NCI-H187 (cell line): ENCODE measurements around the gene CCDC88C.
"Not testable (repeated sequence)": the region's sequence is repeated elsewhere in the genome, so short reads cannot be mapped to it uniquely, and the experiment has no call there.

Source experiments
- DNase-seq, 2 experiments: peaks; one replicate each; lab custom pipeline; 2025; lab: John Stamatoyannopoulos, UW

Gene CCDC88C

DNA sequence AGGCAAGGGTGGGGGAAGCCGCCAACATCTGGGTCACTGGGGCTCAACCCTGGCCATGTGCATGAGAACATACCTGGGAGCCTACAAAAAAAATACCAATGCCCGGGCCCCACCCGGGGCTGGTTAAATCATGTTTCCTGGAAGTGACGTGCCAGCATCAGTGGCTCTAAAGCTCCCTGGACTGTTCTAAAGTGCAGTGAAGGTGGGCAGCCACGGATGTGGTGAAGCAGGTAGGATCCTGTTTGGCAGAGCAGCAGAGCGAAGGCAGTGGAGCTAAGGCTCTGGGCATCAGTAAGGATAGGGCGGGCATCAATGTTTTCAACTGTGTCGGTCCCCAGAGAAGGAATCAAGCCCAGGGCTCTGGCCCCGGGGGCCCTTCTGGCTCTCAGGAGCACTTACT lies 172.6 kb downstream of the CCDC88C start:
- no peak for DNase-seq

DNA sequence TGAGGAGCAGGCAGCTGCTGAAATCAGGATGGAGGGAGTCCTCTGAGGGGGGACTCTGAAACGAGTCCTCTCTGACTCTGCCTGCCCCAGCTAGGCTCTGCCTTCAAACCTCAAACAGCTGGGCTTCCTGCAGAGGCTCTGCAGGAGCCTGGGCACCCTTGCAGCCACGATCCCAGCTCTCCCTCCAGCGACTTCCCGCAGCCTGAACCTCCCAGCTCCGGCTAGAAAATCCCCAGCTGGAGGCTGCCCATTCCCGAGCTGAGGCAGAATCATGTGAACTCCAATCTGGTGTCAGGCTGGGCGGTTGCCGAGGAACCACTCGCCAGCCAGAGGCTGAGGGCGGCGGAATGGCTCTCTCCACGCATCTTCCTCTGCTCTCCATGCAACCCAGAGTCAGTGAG lies 173.1 kb downstream of the CCDC88C start, which contains the start of gene GPR68:
GPR68 (minus strand) TSS at position 204 of the 401 bp plus-strand sequence. CDS start 9,654 bp downstream, outside the sequence.
- DNase-seq: no peak

DNA sequence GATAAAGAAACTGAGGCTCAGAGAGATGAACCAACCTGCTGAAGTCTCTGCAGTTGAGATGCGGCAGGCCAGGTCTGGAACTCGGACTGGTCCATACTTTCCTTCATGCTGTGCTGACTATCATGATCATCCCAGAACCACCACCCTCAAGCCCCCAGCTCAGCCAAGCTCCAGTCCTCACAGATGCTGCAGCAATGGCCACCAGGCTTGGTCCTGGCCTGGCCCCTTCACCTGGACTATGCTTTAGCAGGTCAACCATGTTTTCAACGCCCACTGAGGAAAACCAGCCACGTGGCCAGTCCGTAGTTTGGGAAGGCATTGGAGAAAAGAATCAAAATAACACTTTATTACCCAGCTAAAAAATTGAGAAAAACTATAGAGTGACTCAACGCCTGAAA lies 174.5 kb downstream of the CCDC88C start:
- no peak for DNase-seq

DNA sequence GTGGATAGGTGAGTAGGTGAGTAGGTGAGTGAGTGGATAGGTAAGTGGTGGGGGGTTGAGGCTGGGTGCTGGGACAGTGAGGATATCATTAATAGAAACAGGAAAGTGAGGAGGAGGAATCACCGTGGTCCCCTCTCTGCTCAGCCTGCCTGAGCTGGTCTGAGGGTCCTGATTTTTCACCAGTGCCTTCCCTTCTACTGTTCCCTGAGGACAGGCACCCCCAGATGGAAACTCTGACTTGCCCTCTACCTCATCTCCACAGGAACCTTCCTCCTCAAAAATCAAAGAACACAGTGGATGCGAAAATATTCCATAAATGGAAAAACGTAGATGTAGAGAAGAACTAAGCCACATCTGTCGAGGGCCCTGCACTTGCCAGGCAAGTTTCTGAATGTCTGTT lies 175.0 kb downstream of the CCDC88C start:
- DNase-seq: no peak

DNA sequence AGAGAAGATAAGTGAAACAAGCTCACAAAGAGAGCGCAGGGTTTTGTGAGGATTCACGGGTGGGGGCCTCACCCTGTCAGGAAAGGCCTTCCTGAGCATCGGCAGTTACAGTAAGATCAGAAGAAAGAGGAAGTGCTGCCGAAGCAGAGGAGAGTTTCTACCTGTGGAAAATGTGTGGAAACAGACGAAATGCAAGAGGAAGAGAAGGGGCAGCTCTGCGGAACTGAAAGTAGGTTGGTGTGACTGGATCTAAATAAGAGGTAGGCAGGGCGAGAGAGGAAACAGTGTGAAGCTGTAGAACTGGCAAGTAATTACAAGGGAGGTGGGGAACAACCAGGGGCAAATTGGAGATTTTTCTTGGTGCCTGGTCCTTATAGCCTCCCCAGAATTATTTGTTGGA lies 175.8 kb downstream of the CCDC88C start:
- no peak for DNase-seq

DNA sequence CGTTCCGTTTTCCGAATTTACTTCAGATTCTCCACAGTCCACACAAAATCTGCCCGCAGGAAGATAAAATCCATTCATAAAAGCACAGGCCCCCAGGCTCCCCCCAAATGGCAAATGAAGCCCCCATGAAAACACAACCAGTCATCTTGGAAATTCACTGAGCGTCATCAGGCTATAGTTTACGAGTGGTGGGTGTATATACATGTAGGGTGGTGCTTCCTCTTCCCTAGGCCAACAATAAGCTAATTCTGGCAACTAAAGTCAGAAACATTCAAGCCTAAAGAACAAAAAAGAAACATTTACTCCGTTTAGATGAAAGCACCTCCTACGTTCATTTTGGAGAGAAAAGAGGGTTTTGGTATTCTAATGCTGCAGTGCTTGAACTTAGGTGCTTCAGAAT lies 179.0 kb downstream of the CCDC88C start:
- DNase-seq: no peak

DNA sequence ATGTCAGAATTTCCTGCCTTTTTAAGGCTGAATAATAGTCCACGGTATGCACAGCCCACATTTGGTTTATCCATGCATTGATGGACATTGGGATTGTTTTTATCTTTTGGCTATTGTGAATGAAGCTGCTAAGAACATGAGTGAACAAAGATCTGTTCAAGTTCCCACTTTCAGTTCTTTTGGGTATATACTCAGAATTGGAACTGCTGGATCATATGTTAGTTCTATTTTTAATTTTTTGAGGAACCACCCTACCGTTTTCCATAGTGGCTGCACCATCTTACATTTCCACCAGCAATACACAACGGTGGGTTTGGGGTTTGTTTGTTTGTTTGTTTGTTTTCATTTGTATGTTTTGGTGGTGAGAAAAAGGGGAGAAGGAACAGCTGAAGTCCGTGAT lies 179.5 kb downstream of the CCDC88C start:
- no peak for DNase-seq

DNA sequence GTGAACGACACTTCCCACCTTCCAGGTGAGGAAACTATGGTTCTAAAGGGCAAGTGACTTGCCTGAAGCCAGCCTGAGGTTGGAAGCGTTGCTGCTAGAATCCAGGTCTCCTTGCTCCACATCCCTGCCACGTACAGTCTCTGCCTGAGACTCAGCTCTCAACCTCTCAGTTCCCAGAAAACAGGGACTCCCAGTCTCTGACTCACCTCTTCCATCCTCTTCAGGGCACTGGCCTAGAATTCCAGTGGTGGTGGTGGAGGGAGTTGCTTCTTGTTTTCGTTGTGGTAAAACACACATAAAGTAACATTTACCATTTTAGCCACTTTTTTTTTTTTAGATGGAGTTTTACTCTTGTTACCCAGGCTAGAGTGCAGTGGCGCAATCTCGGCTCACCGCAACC lies 180.4 kb downstream of the CCDC88C start:
- no peak for DNase-seq

DNA sequence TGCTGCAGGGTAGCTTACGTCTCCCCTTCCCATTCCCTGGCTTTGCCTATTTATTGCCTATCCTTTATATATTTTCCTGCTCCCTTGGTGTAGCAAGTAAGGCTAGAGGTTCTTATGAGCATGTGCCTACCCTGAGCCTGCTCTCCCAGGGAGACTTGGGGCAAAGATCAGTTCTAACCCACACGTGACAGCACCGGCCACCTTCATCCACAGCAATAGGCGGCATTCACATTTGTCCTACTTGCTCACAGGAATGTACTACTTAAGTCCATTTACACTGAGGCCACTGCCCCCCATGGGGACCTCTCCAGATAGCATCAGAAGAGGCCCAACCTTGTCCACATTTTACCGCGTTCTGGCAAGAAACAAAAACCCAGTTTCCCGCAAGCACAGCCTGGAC lies 181.8 kb downstream of the CCDC88C start:
- DNase-seq: no peak

DNA sequence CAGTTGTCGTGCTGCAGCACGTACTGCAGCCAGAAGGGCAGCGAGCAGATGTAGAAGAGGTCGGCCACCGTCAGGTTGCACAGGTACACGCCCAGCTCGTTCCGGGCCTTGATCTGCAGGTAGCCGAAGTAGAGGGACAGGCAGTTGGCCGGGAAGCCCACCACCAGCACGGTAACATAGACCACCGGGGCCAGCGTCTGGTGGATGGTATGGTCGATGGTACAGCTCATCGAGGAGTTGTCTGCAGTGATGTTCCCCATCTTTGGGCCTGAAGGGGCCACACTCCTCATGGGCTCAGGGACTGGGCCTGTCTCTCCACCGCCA lies 182.9 kb downstream of the CCDC88C start:
- DNase-seq: no peak

DNA sequence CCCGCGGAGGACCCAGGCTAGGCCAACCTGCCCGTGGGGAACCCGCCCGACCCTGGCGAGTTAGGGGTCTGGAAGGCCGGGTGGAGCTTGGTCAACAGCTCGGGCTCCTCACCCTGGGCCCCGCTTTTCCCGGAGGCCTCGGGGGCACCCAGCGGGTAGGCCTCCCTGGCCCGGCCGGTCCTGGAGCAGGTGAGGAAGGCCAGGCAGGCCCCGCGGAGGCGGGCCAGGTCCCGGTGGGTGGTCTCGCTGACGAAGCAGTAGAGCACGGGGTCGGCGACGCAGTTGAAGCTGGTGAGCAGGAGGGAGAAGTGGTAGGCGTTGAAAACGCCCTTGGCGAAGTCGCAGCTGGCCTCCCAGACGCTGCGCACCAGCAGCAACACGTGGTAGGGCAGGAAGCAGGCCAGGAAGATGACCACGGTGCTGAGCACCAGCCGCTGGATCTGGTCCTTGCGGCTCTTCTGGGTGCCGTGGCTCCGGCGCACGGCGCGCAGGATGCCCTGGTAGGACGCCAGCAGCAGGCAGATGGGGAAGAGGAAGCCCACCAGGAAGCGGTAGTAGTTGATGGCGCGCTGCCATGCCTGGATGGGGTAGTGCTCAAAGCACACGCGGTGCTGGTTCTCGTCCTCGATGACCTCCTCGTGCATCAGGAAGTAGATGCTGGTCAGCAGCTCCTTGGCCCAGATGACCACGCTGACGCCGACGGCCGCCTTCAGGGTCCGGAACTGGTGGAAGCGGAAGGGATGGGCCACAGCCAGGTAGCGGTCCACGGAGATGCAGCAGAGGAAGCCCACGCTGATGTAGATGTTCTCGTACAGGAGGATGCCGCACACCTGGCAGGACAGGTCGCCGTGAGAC lies 183.5 kb downstream of the CCDC88C start:
- DNase-seq: no peak

DNA sequence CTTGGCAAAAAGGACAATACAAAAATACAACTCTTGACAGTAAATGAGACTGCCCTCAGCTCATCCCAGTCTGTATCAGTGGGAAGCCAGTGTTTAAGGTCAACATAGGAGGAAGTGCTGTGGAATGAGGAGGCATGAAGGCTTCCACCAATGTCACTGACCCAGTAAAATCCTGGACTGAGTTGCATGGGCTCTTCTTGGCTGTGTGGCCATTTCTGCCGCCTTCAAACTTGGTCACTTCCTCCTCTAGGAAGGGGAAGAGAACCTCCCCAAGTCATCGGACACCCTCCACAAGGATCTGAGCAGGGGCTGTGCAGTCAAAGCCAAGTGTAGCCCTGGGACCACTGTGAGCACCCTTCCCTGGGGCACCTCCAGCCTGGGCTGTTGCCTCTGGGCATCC lies 185.0 kb downstream of the CCDC88C start:
- no peak for DNase-seq

DNA sequence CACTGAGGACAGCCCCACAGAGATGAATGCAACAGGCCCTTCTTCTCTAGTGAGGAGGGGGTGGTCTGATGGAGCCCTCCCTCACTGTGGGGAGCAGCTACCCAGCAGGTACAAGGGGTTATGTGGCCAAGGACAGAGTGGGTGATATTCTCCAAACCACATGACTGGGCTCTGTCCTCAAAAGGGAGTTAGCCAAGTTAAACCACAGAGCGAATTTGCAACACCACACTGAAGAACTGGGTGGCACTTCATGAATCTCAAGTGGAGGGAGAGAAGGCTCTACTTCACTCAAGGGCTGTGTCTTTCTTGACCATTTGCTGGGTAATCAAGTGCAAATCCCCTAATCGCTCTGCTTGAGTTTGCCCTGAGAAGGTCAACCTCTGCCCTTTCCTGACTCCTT lies 185.6 kb downstream of the CCDC88C start:
- peak in 1 of 2 experiments; percentile 71 for DNase-seq

DNA sequence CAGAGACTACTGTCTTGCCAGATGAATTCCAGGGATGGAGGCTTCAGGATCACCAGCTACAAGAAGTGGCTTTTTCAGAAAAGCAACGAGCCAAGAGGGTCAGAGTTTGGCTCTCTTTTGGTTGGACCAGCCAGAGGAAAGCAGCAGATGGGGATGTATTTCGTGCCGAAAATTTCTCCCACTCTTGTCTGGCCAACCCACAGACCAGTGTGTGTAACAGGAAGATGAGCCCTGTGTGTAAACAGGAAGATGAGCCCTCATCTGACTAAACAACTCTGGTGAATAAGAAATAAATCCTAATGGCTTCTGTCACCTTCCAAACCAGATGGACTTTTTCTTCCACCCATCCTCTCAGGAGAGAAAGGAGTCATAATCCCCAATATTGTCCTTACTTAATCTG lies 186.2 kb downstream of the CCDC88C start:
- DNase-seq: no peak

DNA sequence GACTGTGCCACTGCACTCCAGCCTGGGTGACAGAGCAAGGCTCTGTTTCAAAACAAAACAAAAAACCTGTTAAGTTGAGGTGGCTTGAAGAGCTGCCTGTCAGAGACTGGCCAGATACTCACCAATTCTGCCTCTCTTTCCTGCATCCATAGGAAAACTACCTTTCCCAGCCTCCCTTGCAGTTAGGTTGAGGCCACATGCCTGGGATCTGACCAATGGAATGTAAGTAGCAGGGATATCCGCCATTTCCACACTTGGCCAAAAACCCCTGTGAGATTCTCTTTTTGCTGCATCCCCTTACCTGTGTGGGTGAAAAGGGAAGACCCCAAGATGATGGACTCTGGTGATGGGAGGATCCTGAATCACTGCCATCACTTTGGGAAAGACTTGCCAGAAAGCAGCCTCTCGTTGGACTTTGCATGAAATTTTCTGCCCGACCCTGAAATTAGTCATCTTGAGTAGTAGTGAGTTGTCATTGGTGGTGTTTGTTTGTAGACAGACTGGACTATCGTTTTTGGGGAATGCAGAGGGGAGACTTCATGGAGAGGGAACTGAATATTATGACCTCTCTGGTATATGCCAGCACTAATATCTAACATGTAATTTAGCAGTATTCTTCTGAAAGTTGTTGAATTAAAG lies 187.1 kb downstream of the CCDC88C start:
- no peak for DNase-seq

DNA sequence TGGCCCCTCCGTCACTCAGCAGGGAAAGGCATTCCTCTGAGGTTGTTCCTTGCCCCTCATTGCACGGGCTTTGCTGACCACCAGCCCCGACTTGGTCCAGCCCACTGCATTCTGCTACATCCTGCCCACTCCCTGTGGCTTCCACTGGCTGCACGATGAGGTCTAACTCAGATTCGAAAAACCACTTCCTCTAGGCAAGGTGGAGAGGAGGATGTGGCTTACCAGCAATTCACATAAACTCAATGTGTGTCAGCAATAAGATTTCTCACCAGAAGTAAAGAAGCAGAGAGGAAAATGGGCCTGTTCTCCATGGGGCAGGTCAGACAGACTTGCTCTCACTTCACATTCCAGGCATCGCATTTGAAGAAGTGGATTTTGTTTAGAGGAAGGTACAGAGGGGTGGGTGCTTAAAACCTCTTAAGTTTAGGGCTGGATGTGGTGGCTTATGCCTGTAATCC lies 187.8 kb downstream of the CCDC88C start:
- no peak for DNase-seq

DNA sequence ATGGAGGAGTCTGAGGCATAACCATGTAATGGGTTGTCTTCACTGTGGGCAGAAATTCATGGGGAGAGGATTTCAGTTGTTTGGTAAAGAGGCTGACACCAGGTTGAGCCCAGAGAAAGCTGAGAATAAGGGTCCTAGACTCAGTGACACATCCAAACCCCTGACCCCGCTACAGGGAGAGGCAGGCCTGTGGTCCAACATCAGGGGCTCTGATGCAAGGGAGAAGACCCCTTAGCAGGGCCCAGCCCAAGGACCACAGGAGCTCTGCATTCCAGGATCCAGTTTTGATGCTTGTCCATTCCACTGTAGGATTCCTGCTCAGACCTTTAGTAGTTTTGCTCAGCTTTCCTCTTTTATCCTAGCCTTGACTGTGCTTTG lies 188.6 kb downstream of the CCDC88C start:
- DNase-seq: no peak

DNA sequence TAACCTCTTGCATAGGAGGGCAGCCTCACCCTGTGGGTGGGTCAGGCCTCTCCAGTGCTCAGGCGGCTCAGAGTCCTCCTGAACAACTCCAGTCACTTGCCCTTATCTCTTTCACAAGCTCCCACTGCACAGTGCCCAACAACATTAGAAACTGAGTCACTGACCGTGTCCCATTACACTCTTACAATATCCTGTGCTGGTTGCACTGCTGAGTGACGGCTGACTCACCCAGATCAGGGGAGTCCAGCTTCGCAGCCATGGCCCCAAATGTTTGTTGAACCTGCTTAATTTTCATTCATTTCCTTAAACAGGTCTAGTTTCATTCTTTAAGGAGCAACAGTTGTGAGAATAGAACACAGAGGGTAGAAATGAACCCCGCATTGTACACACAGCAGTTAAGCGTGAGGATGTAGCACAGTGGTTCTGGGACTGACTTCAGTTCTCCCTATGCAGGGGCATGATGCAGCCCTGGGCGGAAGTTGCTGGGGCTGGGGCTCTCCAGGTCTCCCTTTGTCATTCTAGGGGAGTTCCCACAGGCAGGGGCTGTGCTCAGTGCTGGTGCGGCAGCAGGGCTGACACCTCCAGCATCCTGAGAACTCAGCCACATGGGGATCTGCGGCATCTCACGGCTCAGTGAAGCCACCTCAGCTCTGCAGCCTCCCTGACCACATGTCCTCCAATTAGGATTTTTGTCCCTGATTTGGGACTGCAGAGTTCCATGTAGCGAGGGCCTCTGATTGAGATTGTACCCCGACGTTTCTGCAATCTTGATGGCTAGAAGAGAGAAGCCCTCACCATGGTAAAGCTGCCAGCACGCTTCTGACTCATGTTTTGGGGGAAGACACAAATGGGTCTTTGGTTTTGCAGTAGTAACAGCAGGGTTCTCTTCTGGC lies 189.3 kb downstream of the CCDC88C start:
- DNase-seq: no peak

DNA sequence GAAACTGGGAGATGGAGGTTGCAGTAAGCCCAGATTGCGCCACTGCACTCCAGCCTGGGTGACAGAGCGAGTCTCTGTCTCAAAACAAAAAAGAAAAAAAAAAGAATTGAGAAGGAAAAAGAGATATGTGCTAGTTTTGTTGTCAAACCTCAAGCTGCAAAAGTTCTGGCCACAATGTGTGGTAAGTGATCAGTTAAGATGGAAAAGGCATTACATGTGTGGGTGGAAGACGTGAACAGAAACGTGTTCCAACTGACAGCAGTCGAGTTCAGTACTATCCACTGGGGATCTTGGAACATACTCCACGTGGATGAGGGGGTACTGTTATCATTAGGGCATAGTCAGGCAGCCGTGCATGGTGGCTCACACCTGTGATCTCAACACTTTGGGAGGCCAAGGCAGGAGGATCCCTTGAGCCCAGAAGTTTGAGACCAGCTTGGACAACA lies 190.4 kb downstream of the CCDC88C start:
- no peak for DNase-seq

DNA sequence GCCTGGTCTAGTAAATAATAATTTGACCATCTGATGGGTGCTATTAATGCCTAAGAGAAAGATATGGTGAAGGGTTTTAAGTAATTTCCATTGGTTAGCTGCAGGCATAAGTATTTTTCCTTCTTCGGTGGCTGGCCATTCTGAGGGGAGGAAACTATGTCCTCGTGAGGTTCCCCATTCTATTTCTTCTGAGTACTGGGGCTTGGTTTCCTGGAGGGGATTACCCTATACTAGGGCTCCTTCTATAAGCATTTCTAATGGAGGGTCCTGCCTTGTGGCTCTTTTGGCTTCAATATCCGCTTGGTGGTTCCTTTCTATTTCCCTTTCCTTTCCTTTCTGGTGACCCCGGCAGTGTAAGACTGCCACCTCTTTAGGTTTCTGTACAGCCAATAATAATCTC lies 191.3 kb downstream of the CCDC88C start:
- not testable (repeated sequence) for DNase-seq

DNA sequence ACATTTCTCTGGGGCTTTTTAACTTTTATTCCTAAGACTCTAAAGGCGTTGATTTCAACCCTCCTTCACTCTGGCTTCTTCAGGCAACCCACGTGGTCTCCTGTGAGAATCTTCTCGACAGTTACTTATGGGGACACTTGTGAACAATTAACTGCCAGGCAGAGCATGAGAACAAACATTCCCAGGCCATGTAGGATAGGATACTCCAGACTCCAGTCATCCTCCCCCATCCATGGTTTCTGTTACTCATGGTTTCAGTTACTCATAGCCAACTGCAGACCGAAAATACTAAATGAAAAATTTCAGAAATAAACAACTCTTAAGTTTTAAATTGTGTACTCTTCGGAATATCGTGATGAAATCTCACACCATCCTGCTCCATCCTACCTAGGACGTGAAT lies 192.6 kb downstream of the CCDC88C start:
- DNase-seq: peak; percentile 87 to 91

DNA sequence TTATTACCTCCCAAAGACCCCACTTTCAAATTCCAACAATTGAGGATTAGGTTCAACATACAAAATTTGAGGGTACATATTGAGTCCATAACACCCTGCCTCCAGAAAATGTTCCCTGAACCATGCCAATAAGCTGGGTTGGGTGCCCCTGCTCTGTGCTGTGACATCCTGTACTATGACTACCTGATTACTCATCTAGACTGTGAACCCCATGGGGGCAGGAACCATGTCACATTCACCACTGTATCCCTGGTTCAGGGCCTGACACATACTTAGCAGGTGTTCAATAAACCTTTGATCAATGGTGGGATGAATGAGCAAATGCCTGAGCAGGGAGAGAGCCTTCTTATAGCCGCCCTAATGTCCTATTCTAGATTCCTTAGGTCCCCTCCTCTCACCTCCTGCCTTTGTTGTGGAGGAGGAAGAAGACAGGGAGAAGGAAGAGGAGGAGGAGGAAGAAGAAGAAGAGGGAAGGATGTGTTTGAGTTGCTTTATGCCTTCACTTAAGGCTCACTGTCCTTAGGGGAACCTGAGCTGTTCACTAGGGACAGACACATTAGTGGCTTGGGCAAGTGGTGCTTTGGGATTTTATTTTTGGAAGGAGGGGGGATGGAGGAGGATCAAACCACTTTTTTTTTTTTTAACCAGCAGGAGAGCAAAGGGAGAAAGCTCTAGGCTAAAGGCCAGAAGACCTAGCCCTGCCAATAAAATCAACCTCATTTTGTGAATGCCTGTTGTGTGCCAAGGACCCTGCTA lies 194.4 kb downstream of the CCDC88C start:
- DNase-seq: peak in 1 of 2 experiments; percentile 19
